Peyer's patch (tissue), 4 donors: Measurements from ENCODE around the gene ZBTB47.

Experiments used
- CTCF ChIP-seq, 6 experiments: fragments of 450-650 bp in 4 of 6; fragments of 200-600 bp in 2 of 6; sonication (generic) in 1 of 6; IDR thresholded peaks; one replicate each; pipeline ENCODE4 v1.5.1; 2017 to 2019; ENCODE audit warnings: antibody characterized with exemption in 6 of 6, mild to moderate bottlenecking in 3 of 6, moderate library complexity in 1 of 6
- POLR2A ChIP-seq, 2 donors: fragments of 450-650 bp; IDR thresholded peaks; one replicate each; pipeline ENCODE4 v1.5.1; 2017; ENCODE audit warnings: antibody characterized with exemption in 2 of 2, mild to moderate bottlenecking in 2 of 2, moderate library complexity in 2 of 2

- no peak for TF ChIP-seq CTCF (IDR thresholded peaks at IDR 0.05)
- TF ChIP-seq POLR2A (IDR thresholded peaks at IDR 0.05) = no peak
These were observed 34.5 kb downstream of the ZBTB47 start for GRCh38 chr3:42688016-42688415.
